Right lobe of liver (tissue), 6 donors: ENCODE measurements around the gene PMF1. TPM values are rescaled to one million over a fixed set of nuclear protein-coding genes. Genes with fewer than 3 reads are reported as not detected.

ENCODE experiments used
- ATAC-seq, 4 donors: fragments of 200-7000 bp; cut with Tn5 transposase; one replicate each; pipeline ENCODE4 v1.9.1; 2020; ENCODE audit warnings: mild to moderate bottlenecking in 4 of 4, moderate library complexity in 4 of 4
- DNase-seq, 3 donors: peaks; one replicate each; pipeline ENCODE4 v3.0.0-alpha.2; 2020
- H3K27ac ChIP-seq, 3 donors: fragments of 200-600 bp; one replicate each; pipeline ENCODE4 v1.8.0; 2022
- H3K27me3 ChIP-seq, 2 donors: fragments of 200-600 bp; one replicate each; pipeline ENCODE4 v1.8.0; 2022
- H3K36me3 ChIP-seq, 4 donors: fragments of 200-600 bp; sonication (generic) in 1 of 4; one replicate each; pipeline versions ENCODE4 v1.5.1 to v1.8.0; 2017 to 2022; ENCODE audit warnings: control low read depth in 1 of 4
- H3K4me1 ChIP-seq, 4 donors: fragments of 200-600 bp; sonication (generic) in 1 of 4; one replicate each; pipeline versions ENCODE4 v1.5.1 to v1.8.0; 2017 to 2022; ENCODE audit warnings: control low read depth in 1 of 4
- H3K4me3 ChIP-seq, 3 donors: fragments of 200-600 bp; one replicate each; pipeline ENCODE4 v1.8.0; 2022
- H3K9me3 ChIP-seq, 4 donors: fragments of 200-600 bp; sonication (generic) in 1 of 4; one replicate each; pipeline versions ENCODE4 v1.5.1 to v1.8.0; 2017 to 2022; ENCODE audit warnings: control low read depth in 1 of 4
- POLR2A ChIP-seq: fragments of 450-650 bp; IDR thresholded peaks from one replicate; pipeline ENCODE4 v1.6.1; 2017; ENCODE audit warnings: antibody characterized with exemption, mild to moderate bottlenecking
- WGBS: methylation state at CpG from one replicate; pipeline ENCODE4 v1.1.6; 2018; ENCODE audit warnings: low coverage, low lambda C conversion rate; ENCODE audit not compliant: insufficient coverage; ENCODE audit errors: missing lambda C conversion rate; 5-methylcytosine and 5-hydroxymethylcytosine counted together
- intact Hi-C, 2 donors: fragments of 100-400 bp; cut with DNase I; formaldehyde crosslinking; loops; one replicate each; pipeline versions ENCODE4 v1.11.2 to v1.14.1; 2022
- total RNA-seq, 6 experiments: library from RNA; depleted of rRNA in 2 of 6; stranded (reverse); fragments of >200 nt in 2 of 6; fragmentation: NEBNext Ultra II Directional in 3 of 6; extraction: Animal tissue kit (Norgen Biotek cat#: 25700) in 3 of 6; gene quantifications; one replicate each; pipeline versions ENCODE4 v1.1.0 to v1.2.4, GENCODE V29; 2016 to 2023
- TF ChIP-seq, protein P1 (sequence below), 4 donors: fragments of 200-600 bp in 3 of 4; fragments of 450-650 bp in 1 of 4; IDR thresholded peaks; one replicate each; pipeline versions ENCODE4 v1.5.1 to v1.8.0; 2016 to 2022; ENCODE audit warnings: antibody characterized with exemption in 4 of 4, mild to moderate bottlenecking in 2 of 4
- donor health status: DM: no; HTN: yes; CAD: no.
- donor health status: DM: no; HTN: no; CAD: no.
- donor health status: DM: no; HTN: no; CAD: no.
- donor health status: DM: no; HTN: yes; CAD: no.
- donor health status: DM: no; HTN: yes; CAD: no.

PMF1 gene
- total RNA-seq, 6 experiments from 2014 or later: 21.8 to 33.8 (median 24.8) TPM

DNA sequence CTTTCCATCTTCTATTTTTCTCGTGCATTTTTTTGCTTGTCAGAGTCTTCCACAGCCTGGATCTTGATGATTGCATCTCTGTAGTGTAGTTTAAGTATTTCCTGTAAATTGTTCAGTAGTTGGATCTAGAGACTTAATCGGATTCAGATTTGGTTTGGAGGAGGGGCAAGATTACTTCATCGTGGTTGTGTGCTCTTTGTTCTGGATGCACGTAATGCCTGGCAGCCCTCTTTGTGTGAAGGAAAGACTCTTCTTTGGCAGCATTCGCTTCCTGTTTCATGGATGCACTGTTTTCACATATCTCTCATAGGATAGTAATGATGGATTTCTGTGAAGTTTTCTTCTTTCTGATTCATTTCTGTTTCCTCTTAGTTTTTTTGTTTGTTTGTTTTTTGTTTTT lies 45.3 kb upstream of the PMF1 start:
- no peak for TF ChIP-seq POLR2A
- TF ChIP-seq, protein P1, sequence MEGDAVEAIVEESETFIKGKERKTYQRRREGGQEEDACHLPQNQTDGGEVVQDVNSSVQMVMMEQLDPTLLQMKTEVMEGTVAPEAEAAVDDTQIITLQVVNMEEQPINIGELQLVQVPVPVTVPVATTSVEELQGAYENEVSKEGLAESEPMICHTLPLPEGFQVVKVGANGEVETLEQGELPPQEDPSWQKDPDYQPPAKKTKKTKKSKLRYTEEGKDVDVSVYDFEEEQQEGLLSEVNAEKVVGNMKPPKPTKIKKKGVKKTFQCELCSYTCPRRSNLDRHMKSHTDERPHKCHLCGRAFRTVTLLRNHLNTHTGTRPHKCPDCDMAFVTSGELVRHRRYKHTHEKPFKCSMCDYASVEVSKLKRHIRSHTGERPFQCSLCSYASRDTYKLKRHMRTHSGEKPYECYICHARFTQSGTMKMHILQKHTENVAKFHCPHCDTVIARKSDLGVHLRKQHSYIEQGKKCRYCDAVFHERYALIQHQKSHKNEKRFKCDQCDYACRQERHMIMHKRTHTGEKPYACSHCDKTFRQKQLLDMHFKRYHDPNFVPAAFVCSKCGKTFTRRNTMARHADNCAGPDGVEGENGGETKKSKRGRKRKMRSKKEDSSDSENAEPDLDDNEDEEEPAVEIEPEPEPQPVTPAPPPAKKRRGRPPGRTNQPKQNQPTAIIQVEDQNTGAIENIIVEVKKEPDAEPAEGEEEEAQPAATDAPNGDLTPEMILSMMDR (IDR thresholded peaks at IDR 0.05): no peak
- H3K27me3 ChIP-seq: no peaks in the 10 kb centered on the region
- no peak for DNase-seq
- 67% methylated on average over 5 of the region's 5 CpGs for WGBS
- H3K27ac ChIP-seq: no peak overlapping the region
- intact Hi-C loops: no loop called here
- H3K4me1 ChIP-seq: no peaks in the 10 kb centered on the region
- no peaks in the 10 kb centered on the region for H3K36me3 ChIP-seq
- H3K4me3 ChIP-seq: no peak overlapping the region
- ATAC-seq: peak in 1 of 4 donors; percentile 63
- no peaks in the 10 kb centered on the region for H3K9me3 ChIP-seq

DNA sequence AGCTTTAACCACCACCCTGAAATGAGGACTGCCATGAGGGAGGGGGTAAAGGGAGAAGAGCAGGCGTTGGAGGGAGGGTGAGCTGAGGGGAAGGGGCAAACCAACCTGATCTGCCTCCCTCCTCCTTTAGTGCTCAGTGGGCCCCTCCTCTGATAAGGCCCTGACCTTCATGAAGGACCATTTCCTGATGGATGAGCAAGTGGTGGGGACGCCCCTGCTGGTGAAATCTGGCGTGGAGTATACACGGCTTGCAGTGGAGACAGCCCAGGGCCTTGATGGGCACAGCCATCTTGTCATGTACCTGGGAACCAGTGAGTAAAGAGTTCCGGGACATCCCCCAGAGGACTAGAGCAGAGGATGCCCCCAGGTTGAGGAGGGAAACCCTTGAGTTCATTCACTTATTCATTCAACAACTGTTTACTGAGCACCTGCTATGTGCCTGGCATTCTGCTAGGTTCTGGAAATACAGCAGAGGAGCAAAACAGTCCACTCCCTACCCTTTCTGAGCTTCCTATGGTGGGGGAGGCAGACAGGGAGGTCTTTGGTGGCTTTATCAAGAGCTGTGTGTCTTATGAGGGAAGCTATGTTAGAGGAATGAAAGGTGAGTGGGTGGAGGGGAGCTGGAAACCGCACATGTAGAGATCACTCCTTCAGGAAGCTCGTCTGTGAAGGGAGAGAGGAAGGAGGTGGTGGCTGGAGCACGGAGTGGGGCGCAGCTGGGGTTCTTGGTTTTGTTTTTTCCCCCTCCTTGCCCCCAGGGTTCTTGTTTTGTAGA lies 39.9 kb upstream of the PMF1 start:
- WGBS: 91% methylated on average over 8 of the region's 9 CpGs
- Histone ChIP-seq H3K27me3 (no peaks in the 10 kb centered on the region), H3K4me1 (no peaks in the 10 kb centered on the region), H3K36me3 (no peaks in the 10 kb centered on the region), H3K9me3 (no peaks in the 10 kb centered on the region), H3K27ac (no peak overlapping the region), H3K4me3 (no peak overlapping the region)
- DNase-seq (no peak), ATAC-seq (no peak)
- intact Hi-C loops: no loop called here
- TF ChIP-seq, protein P1 (IDR thresholded peaks at IDR 0.05): no peak
- no peak for TF ChIP-seq POLR2A

DNA sequence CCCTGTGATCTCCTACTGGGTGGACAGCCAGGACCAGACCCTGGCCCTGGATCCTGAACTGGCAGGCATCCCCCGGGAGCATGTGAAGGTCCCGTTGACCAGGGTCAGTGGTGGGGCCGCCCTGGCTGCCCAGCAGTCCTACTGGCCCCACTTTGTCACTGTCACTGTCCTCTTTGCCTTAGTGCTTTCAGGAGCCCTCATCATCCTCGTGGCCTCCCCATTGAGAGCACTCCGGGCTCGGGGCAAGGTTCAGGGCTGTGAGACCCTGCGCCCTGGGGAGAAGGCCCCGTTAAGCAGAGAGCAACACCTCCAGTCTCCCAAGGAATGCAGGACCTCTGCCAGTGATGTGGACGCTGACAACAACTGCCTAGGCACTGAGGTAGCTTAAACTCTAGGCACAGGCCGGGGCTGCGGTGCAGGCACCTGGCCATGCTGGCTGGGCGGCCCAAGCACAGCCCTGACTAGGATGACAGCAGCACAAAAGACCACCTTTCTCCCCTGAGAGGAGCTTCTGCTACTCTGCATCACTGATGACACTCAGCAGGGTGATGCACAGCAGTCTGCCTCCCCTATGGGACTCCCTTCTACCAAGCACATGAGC lies 36.1 kb upstream of the PMF1 start:
- H3K9me3 ChIP-seq: no peaks in the 10 kb centered on the region
- intact Hi-C loops: no loop called here
- H3K4me1 ChIP-seq: no peaks in the 10 kb centered on the region
- TF ChIP-seq, protein P1 (IDR thresholded peaks at IDR 0.05): no peak
- no peak for TF ChIP-seq POLR2A
- no peak overlapping the region for H3K27ac ChIP-seq
- no peak overlapping the region for H3K4me3 ChIP-seq
- DNase-seq (no peak), ATAC-seq (no peak)
- H3K27me3 ChIP-seq: no peaks in the 10 kb centered on the region
- H3K36me3 ChIP-seq: no peaks in the 10 kb centered on the region
- no CpG with 5 or more reads among the region's 12 CpGs for WGBS

DNA sequence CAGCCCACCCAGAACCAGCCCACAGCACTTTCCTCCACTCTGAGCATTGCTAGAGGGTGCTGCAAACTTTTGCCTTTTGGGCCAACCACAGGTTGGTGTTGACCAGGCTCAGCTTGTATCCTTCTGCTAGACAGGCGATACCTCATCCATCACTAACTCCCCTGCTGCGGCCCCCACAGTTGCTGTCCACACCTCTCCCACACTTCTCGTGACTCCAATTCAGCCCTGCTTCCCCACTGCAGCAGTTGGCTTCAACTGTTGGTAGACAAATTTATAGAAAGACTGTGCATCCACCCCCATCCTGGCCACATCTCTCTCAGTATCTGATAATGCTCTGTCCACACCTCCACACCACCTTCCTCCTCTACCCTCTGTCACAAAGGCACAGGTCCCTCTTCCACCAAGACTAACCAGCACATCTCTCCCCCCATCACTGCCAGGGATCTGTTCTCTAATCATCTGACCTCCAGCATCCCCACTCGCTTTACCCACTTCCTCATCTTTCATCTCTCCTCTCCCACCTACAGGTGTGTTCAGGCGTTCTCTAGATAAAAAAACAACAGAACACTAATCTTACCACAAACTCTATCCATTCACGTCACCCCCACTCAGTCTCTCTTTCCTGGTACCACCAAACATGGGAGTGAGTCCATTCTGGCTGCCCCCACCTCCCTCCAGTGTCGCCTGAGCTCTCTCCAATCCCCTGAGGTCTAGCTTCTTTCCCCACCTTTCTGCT lies 34.7 kb upstream of the PMF1 start:
- no peak for DNase-seq
- intact Hi-C loops: no loop called here

More for the DNA sequence above, 34.7 kb upstream of the PMF1 start:
- Histone ChIP-seq H3K9me3 (no peaks in the 10 kb centered on the region), H3K27ac (no peak overlapping the region), H3K36me3 (no peaks in the 10 kb centered on the region), H3K4me1 (peaks cover 0 to 8% (median 0%) of the 10 kb centered on the region in 4 donors), H3K4me3 (no peak overlapping the region), H3K27me3 (no peaks in the 10 kb centered on the region)
- TF ChIP-seq, protein P1 (IDR thresholded peaks at IDR 0.05): no peak
- TF ChIP-seq POLR2A: no peak
- ATAC-seq: no peak
- 76% methylated on average over 5 of the region's 7 CpGs for WGBS
